Urothelium cell line (cell line): ENCODE results near the gene TAS1R1.
"Not testable (repeated sequence)": the region's sequence is repeated elsewhere in the genome, so short reads cannot be mapped to it uniquely, and the experiment has no call there.

Experiments used
- DNase-seq: peaks from one replicate; pipeline ENCODE4 v3.0.0; 2011; ENCODE audit warnings: low spot score, mixed read lengths
- FAIRE-seq: peaks from 2 replicates; lab custom pipeline; 2011; peaks lifted over from hg19 to GRCh38; lab: Jason Lieb, UNC

The TAS1R1 gene

GRCh38 chr1:6588128-6588892 is 33.2 kb downstream of the TAS1R1 start:
- FAIRE-seq = no peak
- no peak for DNase-seq

DNA sequence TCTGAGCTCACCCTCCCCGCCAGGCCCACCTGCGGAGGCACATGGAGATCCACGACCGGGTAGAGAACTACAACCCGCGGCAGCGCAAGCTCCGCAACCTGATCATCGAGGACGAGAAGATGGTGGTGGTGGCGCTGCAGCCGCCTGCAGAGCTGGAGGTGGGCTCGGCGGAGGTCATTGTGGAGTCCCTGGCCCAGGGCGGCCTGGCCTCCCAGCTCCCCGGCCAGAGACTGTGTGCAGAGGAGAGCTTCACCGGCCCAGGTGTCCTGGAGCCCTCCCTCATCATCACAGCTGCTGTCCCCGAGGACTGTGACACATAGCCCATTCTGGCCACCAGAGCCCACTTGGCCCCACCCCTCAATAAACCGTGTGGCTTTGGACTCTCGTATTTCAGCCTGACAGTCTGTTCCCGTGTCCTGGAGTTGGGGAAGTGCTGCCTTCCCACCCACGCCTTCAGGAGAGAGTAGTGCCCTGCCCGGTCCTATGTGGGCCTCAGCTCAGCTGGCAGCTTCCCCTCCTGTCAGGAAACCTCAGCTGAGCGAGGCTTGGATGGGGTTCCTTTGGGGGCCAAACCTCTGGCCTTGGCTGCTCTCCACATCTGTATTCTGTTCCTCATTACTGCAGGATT is 33.9 kb downstream of the TAS1R1 start:
- no peak for FAIRE-seq
- DNase-seq = no peak

GRCh38 chr1:6590046-6590445 is 34.9 kb downstream of the TAS1R1 start:
- no peak for FAIRE-seq
- DNase-seq = no peak

- DNase-seq (no peak), FAIRE-seq (no peak)
These were observed 36.1 kb downstream of the TAS1R1 start for GRCh38 chr1:6591222-6591621.

DNA sequence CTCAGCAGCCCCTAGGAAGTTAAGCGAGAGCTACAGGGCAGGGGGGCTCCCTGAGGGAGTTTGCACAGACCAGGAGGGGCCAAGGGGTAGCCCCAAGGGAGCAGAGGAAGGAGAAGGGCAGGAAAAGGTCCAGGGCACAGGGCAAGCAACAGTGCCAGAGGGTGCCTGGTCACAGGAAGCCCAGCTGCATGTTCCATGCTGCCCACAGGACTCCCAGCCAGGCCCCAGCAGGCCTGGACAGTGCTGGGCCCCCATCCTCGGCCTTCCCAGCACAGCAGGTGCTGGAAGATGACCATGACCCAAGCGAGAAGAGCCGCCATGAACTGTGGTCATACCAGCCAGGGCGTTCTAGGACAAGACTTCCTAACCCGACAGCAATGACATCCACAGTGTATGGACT is 36.5 kb downstream of the TAS1R1 start:
- no peak for FAIRE-seq
- DNase-seq = no peak

- FAIRE-seq = no peak
- DNase-seq = no peak
These were observed 37.3 kb downstream of the TAS1R1 start for GRCh38 chr1:6592441-6592840.

- DNase-seq = no peak
These were observed 37.9 kb downstream of the TAS1R1 start for GRCh38 chr1:6592865-6593593.

DNA sequence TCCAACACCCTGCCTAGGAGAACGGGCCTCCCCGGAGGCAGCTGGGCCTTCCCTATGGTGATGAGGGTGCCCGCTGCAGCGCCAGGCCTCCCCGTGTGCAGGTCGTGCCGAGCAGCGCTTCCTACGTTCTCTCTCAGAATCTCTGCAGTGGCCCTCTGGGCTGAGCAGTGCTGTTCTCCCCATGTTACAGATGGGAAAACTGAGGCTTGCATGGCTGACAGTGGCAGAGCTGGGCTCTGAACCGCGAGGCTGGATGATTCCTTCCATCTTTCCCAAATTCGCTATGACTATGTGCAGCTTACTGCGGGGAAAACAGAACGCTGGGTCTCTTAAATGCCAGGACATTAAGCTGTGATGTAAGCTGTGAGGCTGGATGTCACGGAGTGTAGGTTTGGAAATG is 38.7 kb downstream of the TAS1R1 start:
- FAIRE-seq (no peak), DNase-seq (no peak)

More at GRCh38 chr1:6592865-6593593, 37.9 kb downstream of the TAS1R1 start:
- FAIRE-seq = no peak

DNA sequence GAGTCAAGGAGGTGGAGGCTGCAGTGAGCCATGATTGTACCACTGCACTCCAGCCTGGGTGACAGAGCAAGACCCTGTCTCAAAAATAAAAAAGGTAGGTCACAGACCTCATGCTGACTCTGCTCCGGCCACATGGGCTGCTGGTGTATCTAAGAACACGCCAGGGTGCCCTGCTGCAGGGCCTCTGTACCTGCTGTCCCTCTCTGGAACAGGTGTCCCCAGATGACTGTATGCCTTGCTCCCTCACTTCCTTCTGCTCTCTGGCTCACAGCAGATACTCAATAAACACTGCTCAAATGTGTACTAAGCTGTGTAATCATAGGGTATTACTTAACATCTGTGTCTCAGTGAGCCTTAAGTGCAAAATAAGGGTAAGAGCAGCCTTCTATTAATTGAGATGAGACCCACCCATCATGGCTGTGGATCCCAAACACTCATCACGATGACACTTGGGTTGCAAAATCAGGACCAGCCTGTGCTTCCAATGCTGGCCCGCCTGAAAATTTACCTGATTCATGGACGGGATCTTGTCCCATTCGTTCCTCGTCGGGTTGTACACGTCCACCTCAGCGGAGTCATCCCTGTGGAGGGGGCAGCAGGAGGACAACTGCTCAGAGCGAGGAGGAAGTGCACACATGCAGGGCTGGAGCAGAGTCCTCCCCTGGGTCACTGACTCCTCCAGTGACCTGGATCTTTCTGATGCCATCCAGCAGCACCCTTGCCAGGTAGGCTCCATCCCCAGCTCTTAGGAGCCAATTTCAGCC is 40.1 kb downstream of the TAS1R1 start:
- DNase-seq = no peak
- no peak for FAIRE-seq

GRCh38 chr1:6596351-6596750 is 41.2 kb downstream of the TAS1R1 start:
- FAIRE-seq = no peak
- DNase-seq = no peak

DNA sequence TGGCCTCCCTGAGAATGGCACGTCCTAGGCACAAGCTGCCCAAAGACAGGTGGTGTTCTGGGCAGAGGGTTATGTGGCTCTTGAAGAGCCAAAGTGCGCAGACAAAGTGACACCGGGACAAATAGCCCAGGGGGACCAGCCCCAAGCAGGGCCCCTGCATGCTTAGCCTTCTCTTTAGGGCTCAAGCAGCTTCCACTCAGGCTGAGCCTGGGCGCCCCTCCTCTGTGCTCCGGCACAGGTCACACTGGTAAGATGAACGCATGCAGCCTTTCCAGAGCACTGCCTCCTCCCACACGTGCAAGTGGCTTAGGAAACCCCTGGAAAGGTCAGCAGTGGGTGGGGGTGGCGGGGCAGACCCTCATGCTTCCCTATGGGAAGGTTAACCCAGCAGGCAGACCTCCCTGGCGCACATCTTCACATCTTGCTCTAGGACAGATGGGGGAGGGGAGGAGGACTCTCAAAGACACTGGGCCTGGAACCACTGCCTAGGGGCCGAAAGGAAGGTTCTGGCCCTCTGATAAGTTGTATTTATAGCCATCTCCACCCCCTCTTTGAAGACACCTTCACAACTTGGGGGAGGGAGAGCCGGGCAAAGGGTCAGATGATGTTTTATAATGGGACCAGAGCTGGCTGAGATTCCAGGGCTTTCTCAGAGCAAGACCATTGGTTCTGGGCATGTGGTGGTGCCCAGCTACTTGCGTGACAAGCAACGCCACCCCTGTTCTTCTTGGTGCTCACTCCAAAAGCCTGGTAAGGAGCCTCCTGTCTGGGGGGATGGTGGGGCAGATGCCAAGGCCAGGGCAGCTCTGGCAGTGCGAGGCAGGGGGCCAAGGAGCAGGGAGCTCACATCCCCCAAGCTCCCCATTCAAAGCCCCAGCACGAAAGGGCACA is 42.0 kb downstream of the TAS1R1 start:
- no peak for FAIRE-seq
- DNase-seq = no peak

- DNase-seq (no peak), FAIRE-seq (no peak)
These were observed 42.6 kb downstream of the TAS1R1 start for GRCh38 chr1:6597777-6598131.

GRCh38 chr1:6599141-6599975 is 44.3 kb downstream of the TAS1R1 start:
- no peak for DNase-seq
- no peak for FAIRE-seq

GRCh38 chr1:6599991-6600390 is 44.9 kb downstream of the TAS1R1 start:
- FAIRE-seq, DNase-seq: not testable (repeated sequence)

DNA sequence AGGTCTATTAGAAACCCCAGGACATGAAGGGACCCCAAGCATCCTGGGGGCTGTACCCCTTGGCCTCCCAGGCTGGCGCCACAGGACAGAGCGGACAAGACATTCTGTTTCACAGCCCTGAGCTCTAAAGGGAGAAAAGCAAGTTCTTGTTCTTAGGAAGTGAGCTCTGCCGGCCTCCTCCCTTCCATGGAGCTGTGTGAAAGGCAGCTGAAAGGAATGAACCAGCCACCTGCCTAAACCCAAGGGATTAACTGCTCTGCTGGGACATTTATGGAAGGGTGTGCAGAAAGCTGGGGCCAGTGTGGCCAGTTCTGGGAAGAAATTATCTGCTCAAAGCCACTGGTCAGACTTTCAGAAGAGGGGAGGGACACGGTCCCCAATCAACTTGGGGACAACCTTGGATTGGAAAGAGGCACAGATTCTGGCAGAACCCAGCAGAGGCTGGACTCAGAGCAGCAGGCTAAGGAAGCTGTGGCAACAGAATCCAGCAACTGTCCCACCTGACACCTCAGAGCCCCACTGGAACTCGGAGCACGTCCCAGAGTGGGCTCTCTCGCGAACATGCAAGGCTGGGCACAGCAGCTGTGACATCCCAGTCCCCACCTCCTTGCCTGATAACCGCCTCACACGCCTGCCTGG is 45.4 kb downstream of the TAS1R1 start:
- no peak for FAIRE-seq
- no peak for DNase-seq

DNA sequence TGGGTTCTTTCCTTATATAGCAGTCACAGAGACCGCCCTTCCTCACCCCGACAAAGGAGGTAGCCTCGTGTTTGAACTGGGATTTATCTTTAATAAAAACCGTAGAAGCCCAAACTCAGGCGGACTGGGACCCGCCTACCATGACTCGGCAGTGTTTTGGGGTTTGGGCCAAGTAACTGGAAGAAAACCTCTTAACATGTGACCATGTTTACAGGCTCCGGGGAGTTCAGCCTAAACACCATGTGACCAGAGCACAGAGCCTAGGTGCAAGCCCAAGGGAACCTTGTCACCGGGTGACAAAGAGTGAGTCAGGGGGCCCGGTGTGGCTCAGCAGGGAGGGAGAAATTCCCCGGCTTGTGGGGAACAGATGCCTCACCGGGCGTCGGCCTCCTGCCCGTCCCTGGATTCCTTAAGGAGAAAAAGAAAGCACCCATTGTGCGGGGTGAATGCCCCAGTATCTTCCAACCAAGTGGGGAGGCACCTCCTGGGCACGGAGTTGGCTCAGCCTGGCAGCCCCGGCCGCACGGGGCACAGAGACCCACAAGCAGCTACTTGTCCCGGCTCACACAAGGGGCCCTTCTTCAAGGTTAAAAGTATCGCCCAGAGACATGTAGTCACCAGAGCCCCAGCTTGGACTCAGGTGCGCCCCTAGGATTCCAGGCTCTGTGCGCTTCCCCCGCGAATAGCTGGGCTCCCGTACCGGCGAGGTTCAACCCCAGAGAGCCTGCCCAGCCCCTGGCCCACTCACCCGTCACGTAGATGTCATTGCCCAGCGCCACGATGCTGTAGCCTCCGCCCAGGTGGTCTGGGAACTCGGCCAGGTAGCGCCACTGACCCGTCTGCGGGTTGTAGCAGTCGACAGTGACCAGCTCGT is 46.2 kb downstream of the TAS1R1 start:
- FAIRE-seq (no peak), DNase-seq (peak; percentile 63)

GRCh38 chr1:6601923-6602668 is 47.0 kb downstream of the TAS1R1 start:
- no peak for DNase-seq

More at GRCh38 chr1:6601923-6602668, 47.0 kb downstream of the TAS1R1 start:
- FAIRE-seq = no peak
